ENCODE results near the gene TCERG1L.

Gene TCERG1L

GRCh38 chr10:131175891-131176290 lies 135.6 kb downstream of the TCERG1L start:
- Mint-ChIP-seq H3K27ac (no peak overlapping the region), H3K9me3 (peaks cover 3% of the 10 kb centered on the region), H3K36me3 (no peaks in the 10 kb centered on the region), H3K4me3 (no peak overlapping the region), H3K27me3 (peaks cover 7% of the 10 kb centered on the region), H3K4me1 (no peaks in the 10 kb centered on the region)
- no peak for ATAC-seq

- Mint-ChIP-seq H3K4me1 (no peaks in the 10 kb centered on the region), H3K27me3 (peaks cover 4% of the 10 kb centered on the region), H3K36me3 (no peaks in the 10 kb centered on the region), H3K9me3 (peaks cover 3% of the 10 kb centered on the region), H3K27ac (no peak overlapping the region), H3K4me3 (no peak overlapping the region)
- ATAC-seq = no peak
Observed at GRCh38 chr10:131174651-131175540, 136.6 kb downstream of the TCERG1L start.

DNA sequence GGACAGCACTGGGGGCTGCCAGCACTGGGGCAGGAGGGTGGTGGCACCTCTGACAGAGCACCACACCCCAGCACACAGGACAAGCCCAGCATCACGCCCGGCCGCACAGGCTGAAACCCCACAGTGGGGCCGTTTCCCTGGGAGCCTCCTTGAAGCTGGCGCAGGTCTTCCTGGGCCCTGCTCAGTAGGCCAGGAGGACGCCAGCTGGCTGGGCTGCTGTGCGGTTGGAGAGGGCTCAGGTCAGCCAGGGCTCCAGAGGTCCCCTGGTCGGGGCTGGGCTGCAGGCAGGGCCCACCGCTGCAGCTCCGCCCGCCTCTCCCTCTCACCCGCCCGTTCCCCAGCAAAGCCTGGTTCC lies 137.3 kb downstream of the TCERG1L start:
- no peaks in the 10 kb centered on the region for H3K27me3 Mint-ChIP-seq
- no peak overlapping the region for H3K27ac Mint-ChIP-seq
- no peaks in the 10 kb centered on the region for H3K36me3 Mint-ChIP-seq
- H3K4me3 Mint-ChIP-seq = no peak overlapping the region
- peaks cover 3% of the 10 kb centered on the region for H3K9me3 Mint-ChIP-seq
- no peak for ATAC-seq
- no peaks in the 10 kb centered on the region for H3K4me1 Mint-ChIP-seq

DNA sequence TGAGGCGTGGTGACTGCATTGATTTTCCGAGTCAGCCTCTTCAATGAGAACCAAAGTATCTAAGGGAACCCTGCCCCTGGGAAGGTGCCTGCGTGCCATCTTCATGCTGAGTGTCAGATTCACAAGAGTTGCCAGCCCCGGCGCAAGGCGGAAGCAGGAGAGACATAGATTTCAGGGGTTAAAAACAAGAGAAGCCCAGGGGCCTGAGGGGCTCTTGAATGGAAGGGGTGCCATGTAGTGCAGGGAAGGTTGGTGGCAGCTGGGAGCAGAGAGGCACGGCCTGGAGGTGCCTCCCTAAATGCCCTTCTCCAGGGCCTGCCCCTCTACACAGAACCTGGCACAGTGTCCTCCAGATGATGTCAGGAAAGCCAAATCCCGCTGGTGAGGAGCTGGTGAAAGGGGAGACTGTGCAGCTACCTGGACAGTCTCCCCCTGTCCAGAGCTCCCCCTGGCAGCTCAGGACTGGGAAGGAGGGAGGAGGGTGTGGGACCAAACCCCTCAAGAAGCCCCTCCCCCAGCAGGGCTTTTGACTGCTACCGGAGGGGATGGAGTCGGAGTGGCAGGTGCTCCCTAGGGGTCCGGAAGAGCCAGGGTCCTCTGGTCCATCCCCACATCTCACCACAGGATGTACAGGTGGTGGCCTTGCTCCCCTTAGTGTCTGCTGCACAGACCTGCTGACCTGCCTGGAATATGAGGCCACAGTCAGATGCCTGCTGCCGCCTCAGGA lies 137.9 kb downstream of the TCERG1L start:
- Mint-ChIP-seq H3K27ac (no peak overlapping the region), H3K4me1 (no peaks in the 10 kb centered on the region), H3K4me3 (no peak overlapping the region), H3K27me3 (no peaks in the 10 kb centered on the region), H3K36me3 (no peaks in the 10 kb centered on the region), H3K9me3 (peaks cover 3% of the 10 kb centered on the region)
- no peak for ATAC-seq

DNA sequence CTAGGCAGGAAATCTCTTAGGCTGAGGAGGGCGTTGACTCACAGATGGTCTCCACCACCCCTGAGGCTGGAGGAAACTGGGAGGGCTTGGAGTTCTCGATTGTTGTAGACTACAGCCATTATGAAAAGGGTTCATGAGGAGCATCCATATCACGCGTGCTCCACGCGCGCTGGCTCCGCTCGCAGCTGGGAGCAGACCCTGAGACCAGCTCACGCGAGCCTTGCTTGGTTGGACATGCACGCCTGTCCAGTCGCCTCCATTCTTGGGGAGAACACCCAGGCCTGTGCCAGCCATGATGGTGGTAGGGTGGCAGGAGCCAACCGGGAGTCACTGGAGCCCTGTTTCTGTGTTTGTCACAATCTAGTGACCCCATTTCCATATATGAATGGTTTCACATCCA lies 139.1 kb downstream of the TCERG1L start:
- Mint-ChIP-seq H3K36me3 (no peaks in the 10 kb centered on the region), H3K27me3 (no peaks in the 10 kb centered on the region), H3K9me3 (peaks cover 3% of the 10 kb centered on the region), H3K4me1 (no peaks in the 10 kb centered on the region), H3K27ac (no peak overlapping the region), H3K4me3 (no peak overlapping the region)
- no peak for ATAC-seq

GRCh38 chr10:131169146-131169545 lies 142.4 kb downstream of the TCERG1L start:
- ATAC-seq = no peak
- Mint-ChIP-seq H3K27me3 (no peaks in the 10 kb centered on the region), H3K36me3 (no peaks in the 10 kb centered on the region), H3K4me1 (no peaks in the 10 kb centered on the region), H3K9me3 (no peaks in the 10 kb centered on the region), H3K27ac (no peak overlapping the region), H3K4me3 (no peak overlapping the region)

- H3K4me3 Mint-ChIP-seq = no peak overlapping the region
- H3K27me3 Mint-ChIP-seq = no peaks in the 10 kb centered on the region
Observed at GRCh38 chr10:131168238-131168875, 143.2 kb downstream of the TCERG1L start.

GRCh38 chr10:131167036-131167860 lies 144.3 kb downstream of the TCERG1L start:
- Mint-ChIP-seq H3K4me1 (no peaks in the 10 kb centered on the region), H3K27me3 (no peaks in the 10 kb centered on the region), H3K4me3 (no peak overlapping the region), H3K9me3 (no peaks in the 10 kb centered on the region), H3K36me3 (no peaks in the 10 kb centered on the region), H3K27ac (no peak overlapping the region)
- no peak for ATAC-seq

More at GRCh38 chr10:131168238-131168875, 143.2 kb downstream of the TCERG1L start:
- Mint-ChIP-seq H3K36me3 (no peaks in the 10 kb centered on the region), H3K27ac (no peak overlapping the region), H3K9me3 (no peaks in the 10 kb centered on the region), H3K4me1 (no peaks in the 10 kb centered on the region)
- ATAC-seq = no peak

DNA sequence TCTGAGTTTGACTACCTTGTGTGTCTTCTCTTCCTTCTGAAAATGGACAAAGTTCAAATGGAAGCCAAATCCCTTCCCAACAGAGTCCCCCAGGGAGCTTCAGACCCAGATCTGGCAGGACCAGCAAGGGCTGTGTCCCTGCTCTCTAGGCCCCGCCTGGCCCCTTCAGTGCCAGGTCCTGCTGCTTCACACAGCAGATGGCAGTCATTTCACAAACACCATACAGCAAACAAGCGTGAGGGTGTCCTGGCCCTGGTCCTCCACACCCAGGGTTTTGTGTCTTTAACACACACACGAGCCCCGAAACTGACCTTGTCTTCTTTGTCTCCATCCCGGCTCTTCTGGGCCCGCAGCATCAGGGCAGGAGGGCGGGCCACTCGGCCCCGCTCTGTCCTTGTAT lies 145.0 kb downstream of the TCERG1L start:
- Mint-ChIP-seq H3K36me3 (no peaks in the 10 kb centered on the region), H3K27ac (no peak overlapping the region), H3K9me3 (no peaks in the 10 kb centered on the region), H3K27me3 (no peaks in the 10 kb centered on the region), H3K4me1 (no peaks in the 10 kb centered on the region), H3K4me3 (no peak overlapping the region)
- ATAC-seq = no peak

DNA sequence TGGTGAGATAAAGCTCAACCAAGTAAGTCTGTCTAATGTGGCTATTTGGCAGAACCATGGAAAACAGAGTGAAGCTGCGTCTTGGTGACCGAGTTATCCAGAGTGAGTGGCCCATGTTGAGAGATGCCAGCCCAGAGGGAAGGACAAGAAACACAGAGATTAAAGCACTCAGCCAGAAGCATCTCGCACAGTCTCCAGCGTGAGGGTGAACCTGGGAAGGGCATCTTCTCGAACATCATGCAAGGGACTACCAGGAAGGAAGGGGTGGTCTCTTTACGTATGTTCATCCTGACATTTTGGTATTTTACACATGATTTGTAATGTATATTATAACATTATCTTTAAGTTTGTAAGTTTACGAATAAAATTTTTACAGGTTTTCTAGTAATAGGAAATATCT lies 146.4 kb downstream of the TCERG1L start:
- H3K27ac Mint-ChIP-seq = no peak overlapping the region
- no peaks in the 10 kb centered on the region for H3K4me1 Mint-ChIP-seq
- H3K36me3 Mint-ChIP-seq = no peaks in the 10 kb centered on the region
- no peaks in the 10 kb centered on the region for H3K27me3 Mint-ChIP-seq
- no peak overlapping the region for H3K4me3 Mint-ChIP-seq
- no peak for ATAC-seq
- no peaks in the 10 kb centered on the region for H3K9me3 Mint-ChIP-seq

DNA sequence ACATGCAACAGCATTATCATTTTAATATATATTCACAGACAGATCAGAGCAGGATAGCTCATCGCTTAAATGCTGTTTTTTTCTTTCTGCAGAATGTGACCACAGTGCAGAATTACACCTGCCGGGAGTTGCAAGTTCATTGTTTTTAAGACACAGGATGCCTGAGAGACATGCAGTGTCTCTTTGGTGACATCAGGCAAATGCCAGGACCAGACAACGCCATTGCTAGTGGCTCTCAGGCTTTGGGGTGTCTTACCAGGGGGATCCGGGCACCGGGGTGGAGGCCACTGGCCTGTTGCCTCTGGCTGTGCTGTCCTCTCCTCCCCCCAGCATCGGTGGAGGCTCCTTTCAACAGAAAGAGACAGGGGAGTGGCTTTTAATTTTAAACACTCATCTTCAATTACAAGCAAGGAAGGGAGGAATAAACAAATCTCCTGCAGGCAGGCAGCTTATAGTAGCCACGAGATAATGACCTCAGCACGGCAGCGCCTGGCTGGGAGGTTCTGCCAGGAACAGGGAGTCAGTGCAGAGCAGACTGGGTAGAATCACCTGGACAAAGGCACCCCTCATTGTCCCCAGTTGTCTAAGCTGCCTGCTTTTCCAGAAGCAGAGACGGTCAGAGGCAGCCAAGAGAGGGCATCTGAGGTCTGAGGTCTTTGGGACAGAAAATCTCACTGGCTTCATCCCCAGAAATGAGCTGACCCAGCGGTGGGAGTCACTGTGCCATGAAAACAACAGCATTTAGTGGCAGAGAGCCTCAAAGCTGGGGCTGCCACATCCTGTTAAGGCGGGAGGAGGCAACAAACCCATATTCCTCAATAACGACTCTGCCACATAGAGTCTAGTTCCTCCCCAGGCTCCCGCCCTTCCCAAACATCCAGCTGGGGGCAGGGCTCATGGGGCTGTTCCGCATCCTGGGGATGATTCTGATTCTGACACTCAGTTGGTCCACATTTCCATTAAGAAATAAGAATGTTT lies 148.4 kb downstream of the TCERG1L start:
- Mint-ChIP-seq H3K9me3 (no peaks in the 10 kb centered on the region), H3K4me1 (no peaks in the 10 kb centered on the region), H3K27me3 (no peaks in the 10 kb centered on the region), H3K27ac (no peak overlapping the region), H3K36me3 (no peaks in the 10 kb centered on the region), H3K4me3 (no peak overlapping the region)
- ATAC-seq = no peak

DNA sequence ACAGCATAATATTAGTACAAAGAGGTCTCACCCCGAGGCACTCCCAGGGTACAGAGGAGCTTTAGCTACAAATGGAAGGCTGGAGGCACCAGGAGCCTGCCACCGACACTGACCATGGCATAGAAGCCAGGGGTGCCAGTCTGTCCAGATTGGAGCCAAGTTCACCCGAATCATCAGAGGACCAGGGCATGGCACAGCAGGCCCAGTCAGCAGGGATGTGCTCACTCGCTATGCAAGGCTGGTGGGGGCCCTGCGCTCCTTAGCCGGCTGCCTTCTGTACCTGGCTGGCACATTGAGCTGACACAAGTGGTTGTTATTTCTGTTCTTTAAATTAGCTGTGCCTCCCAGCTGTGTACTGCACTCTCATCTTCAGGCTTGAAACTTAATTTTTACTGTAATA lies 149.3 kb downstream of the TCERG1L start:
- no peaks in the 10 kb centered on the region for H3K4me1 Mint-ChIP-seq
- no peak overlapping the region for H3K4me3 Mint-ChIP-seq
- no peaks in the 10 kb centered on the region for H3K27me3 Mint-ChIP-seq
- H3K9me3 Mint-ChIP-seq = no peaks in the 10 kb centered on the region
- ATAC-seq = no peak
- no peaks in the 10 kb centered on the region for H3K36me3 Mint-ChIP-seq
- H3K27ac Mint-ChIP-seq = no peak overlapping the region

GRCh38 chr10:131161087-131161486 lies 150.4 kb downstream of the TCERG1L start:
- Mint-ChIP-seq H3K4me3 (no peak overlapping the region), H3K9me3 (no peaks in the 10 kb centered on the region), H3K36me3 (no peaks in the 10 kb centered on the region), H3K27me3 (no peaks in the 10 kb centered on the region), H3K27ac (no peak overlapping the region), H3K4me1 (no peaks in the 10 kb centered on the region)
- ATAC-seq = no peak

DNA sequence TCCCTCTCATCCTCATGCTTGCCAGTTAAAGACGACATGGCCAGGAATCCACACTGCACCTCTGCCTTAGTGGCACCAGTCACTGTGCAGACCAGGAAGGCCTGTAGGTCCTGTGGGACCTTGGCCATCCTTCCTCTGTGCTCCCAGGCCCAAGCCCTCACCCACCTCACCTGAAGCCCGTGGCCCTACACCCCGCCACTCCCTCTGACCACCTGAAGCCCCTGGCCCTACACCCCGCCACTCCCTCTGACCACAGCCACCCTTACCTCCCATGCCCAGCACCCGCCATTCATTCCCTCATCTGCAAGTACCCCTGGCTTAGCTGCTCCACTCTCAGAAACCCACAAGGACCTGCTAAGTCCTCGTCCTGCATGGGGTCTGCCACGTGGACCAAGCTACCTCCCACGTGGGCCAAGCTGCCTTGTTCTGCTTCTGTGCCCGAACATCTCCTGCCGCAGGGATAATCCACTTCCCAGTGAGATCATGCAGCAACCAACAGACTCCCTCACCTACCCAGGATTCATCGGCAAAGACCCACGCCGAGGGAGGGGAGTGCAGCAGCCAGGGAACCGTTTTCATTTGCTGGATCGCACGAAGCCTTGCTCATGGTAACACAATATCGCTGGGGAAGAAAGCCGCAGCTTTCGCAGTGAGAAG lies 151.2 kb downstream of the TCERG1L start:
- Mint-ChIP-seq H3K4me3 (no peak overlapping the region), H3K9me3 (no peaks in the 10 kb centered on the region), H3K27ac (no peak overlapping the region), H3K36me3 (no peaks in the 10 kb centered on the region), H3K27me3 (no peaks in the 10 kb centered on the region), H3K4me1 (no peaks in the 10 kb centered on the region)
- no peak for ATAC-seq

Data from stimulated activated memory B cell treated with anti-CD40 and anti-IgM and Interleukin-4, amounts not matched to agents 10 μg/mL and 1 μg/mL and 100 μg/mL, for 72 hours (primary cell).